IMR-90 (cell line): ENCODE results near the gene DPY19L1. TPM values are rescaled to one million over a fixed set of nuclear protein-coding genes. Genes with fewer than 3 reads are reported as not detected.
"Not testable (repeated sequence)": the region's sequence is repeated elsewhere in the genome, so short reads cannot be mapped to it uniquely, and the experiment has no call there.

ENCODE experiments used
- ATAC-seq: fragments of 200-7000 bp; cut with Tn5 transposase; 2 replicates; pipeline ENCODE4 v1.9.1; 2020; ENCODE audit warnings: low read depth, mild to moderate bottlenecking, moderate library complexity
- BruUV-seq: library from RNA; stranded (reverse); fragments of 400-500 nt; replicated peaks from 2 replicates; lab custom pipeline; 2021; lab: Mats Ljungman, UMichigan
- CTCF ChIA-PET: fragments of 300-600 bp; formaldehyde crosslinking; extraction: SDS; loops from one replicate; lab custom pipeline; 2021; ENCODE audit warnings: antibody characterized with exemption; lab: Yijun Ruan, JAX
- POLR2A ChIA-PET: fragments of 300-600 bp; sonication (Branson Sonifier 250); formaldehyde crosslinking; loops from one replicate; lab custom pipeline; 2022; ENCODE audit warnings: antibody characterized with exemption; ENCODE audit not compliant: unreplicated experiment; lab: Charles Lee
- DNase-seq: peaks from one replicate; pipeline ENCODE4 v3.0.0; 2013
- H2AFZ ChIP-seq: replicated peaks from 2 replicates; pipeline ENCODE3; 2013; ENCODE audit warnings: low read length, mild to moderate bottlenecking; ENCODE audit not compliant: poor library complexity
- H2AK5ac ChIP-seq: 2 replicates; pipeline ENCODE4 v1.6.1; 2013; ENCODE audit warnings: low read depth, low read length, inconsistent platforms
- H2AK9ac ChIP-seq: replicated peaks from 2 replicates; pipeline ENCODE3; 2013; ENCODE audit warnings: mild to moderate bottlenecking, low read depth, low read length, moderate library complexity; ENCODE audit not compliant: poor library complexity
- H2BK120ac ChIP-seq: 2 replicates; pipeline ENCODE4 v1.6.1; 2013; ENCODE audit warnings: low read depth, low read length, inconsistent platforms
- H2BK15ac ChIP-seq: 3 replicates; pipeline ENCODE4 v1.6.1; 2013; ENCODE audit warnings: low read depth, low read length, inconsistent platforms
- H2BK20ac ChIP-seq: 2 replicates; pipeline ENCODE4 v1.6.1; 2013; ENCODE audit warnings: low read depth, mild to moderate bottlenecking, inconsistent platforms, low read length, moderate library complexity
- H2BK5ac ChIP-seq: 2 replicates; pipeline ENCODE4 v1.6.1; 2013; ENCODE audit warnings: mild to moderate bottlenecking, low read depth, low read length, inconsistent platforms; ENCODE audit not compliant: poor library complexity, severe bottlenecking
- H3K14ac ChIP-seq: replicated peaks from 2 replicates; pipeline ENCODE4 v1.6.1; 2013; ENCODE audit warnings: low read depth, low read length, inconsistent platforms
- H3K18ac ChIP-seq: 2 replicates; pipeline ENCODE4 v1.6.1; 2013; ENCODE audit warnings: low read depth, low read length, control low read depth
- H3K23ac ChIP-seq: 2 replicates; pipeline ENCODE4 v1.6.1; 2013; ENCODE audit warnings: low read depth, low read length, inconsistent platforms
- H3K27ac ChIP-seq: 2 replicates; pipeline ENCODE4 v1.5.1; 2013; ENCODE audit warnings: mild to moderate bottlenecking, control low read depth, low read length; ENCODE audit not compliant: insufficient read depth
- H3K27me3 ChIP-seq: 2 replicates; pipeline ENCODE4 v1.6.1; 2013; ENCODE audit warnings: low read length; ENCODE audit not compliant: control insufficient read depth, insufficient read depth
- H3K36me3 ChIP-seq: 2 replicates; pipeline ENCODE4 v1.6.1; 2013; ENCODE audit warnings: low read length, mixed read lengths; ENCODE audit not compliant: control insufficient read depth, insufficient read depth
- H3K4ac ChIP-seq: 2 replicates; pipeline ENCODE4 v1.6.1; 2013; ENCODE audit warnings: low read depth, low read length, inconsistent platforms
- H3K4me1 ChIP-seq: 2 replicates; pipeline ENCODE4 v1.6.1; 2013; ENCODE audit warnings: low read length, mixed read lengths; ENCODE audit not compliant: control insufficient read depth, insufficient read depth
- H3K4me2 ChIP-seq: 2 replicates; pipeline ENCODE4 v1.6.1; 2013; ENCODE audit warnings: low read depth, mild to moderate bottlenecking, control low read depth, low read length, moderate library complexity
- H3K4me3 ChIP-seq: 2 replicates; pipeline ENCODE4 v1.5.1; 2013; ENCODE audit warnings: low read depth, mild to moderate bottlenecking, control low read depth, low read length, moderate library complexity; ENCODE audit not compliant: insufficient read depth
- H3K56ac ChIP-seq: 2 replicates; pipeline ENCODE4 v1.6.1; 2013; ENCODE audit warnings: low read length, inconsistent platforms; ENCODE audit not compliant: insufficient read depth; ENCODE audit errors: extremely low read depth
- H3K79me1 ChIP-seq, 2 experiments: 2 replicates each; pipeline ENCODE4 v1.6.1; 2013; ENCODE audit warnings: low read length in 2 of 2, inconsistent platforms in 1 of 2, low read depth in 1 of 2
- H3K9ac ChIP-seq: 2 replicates; pipeline ENCODE4 v1.6.1; 2013; ENCODE audit warnings: low read depth, low read length, control low read depth
- H3K9me1 ChIP-seq: 2 replicates; pipeline ENCODE4 v1.6.1; 2013; ENCODE audit warnings: low read length, inconsistent platforms; ENCODE audit not compliant: insufficient read depth
- H3K9me3 ChIP-seq: 2 replicates; pipeline ENCODE4 v1.6.1; 2013; ENCODE audit warnings: low read length; ENCODE audit not compliant: control insufficient read depth, insufficient read depth
- H4K20me1 ChIP-seq: 2 replicates; pipeline ENCODE4 v1.6.1; 2013; ENCODE audit warnings: low read length, inconsistent platforms; ENCODE audit not compliant: insufficient read depth
- H4K5ac ChIP-seq: 2 replicates; pipeline ENCODE4 v1.6.1; 2013; ENCODE audit warnings: mild to moderate bottlenecking, low read depth, low read length, control low read depth
- H4K8ac ChIP-seq, 2 experiments: 2 replicates each; pipeline ENCODE4 v1.6.1; 2013; ENCODE audit warnings: low read depth in 2 of 2, low read length in 2 of 2, control low read depth in 1 of 2, inconsistent platforms in 1 of 2
- H4K91ac ChIP-seq: 2 replicates; pipeline ENCODE4 v1.6.1; 2013; ENCODE audit warnings: low read depth, low read length, inconsistent platforms; ENCODE audit not compliant: insufficient read depth
- WGBS, 2 experiments: methylation state at CpG; one replicate each; pipeline versions ENCODE4 v1.1.5 to v1.1.7; 2013; ENCODE audit warnings: missing lambda C conversion rate in 2 of 2; ENCODE audit not compliant: insufficient read length in 1 of 2; ENCODE audit errors: extremely low coverage in 2 of 2; 5-methylcytosine and 5-hydroxymethylcytosine counted together
- dilution Hi-C: fragments of 300-500 bp; cut with HindIII; formaldehyde crosslinking; loops from one replicate; pipeline ENCODE4 v1.14.3; 2018; ENCODE audit warnings: low sequenced_read_pairs; ENCODE audit not compliant: unreplicated experiment
- in situ Hi-C: fragments of 300-500 bp; cut with MboI; formaldehyde crosslinking; loops from 3 replicates; pipeline ENCODE4 v1.14.3; 2019; ENCODE audit warnings: low sequenced_read_pairs, inconsistent platforms, mixed read lengths
- intact Hi-C: fragments of 100-400 bp; cut with micrococcal nuclease; formaldehyde crosslinking; loops from 2 replicates; pipeline ENCODE4 v1.10.0; 2022
- polyA plus RNA-seq, 3 experiments: library from polyadenylated mRNA; depleted of rRNA; stranded (reverse); fragments of >200 nt; gene quantifications; 2 replicates each; pipeline ENCODE4 v1.2.3, GENCODE V29; 2012; ENCODE audit warnings: low replicate concordance in 1 of 3
- total RNA-seq: library from RNA; depleted of rRNA; stranded (reverse); fragments of >200 nt; gene quantifications from 2 replicates; pipeline ENCODE4 v1.2.3, GENCODE V29; 2012

DPY19L1 gene
- total and polyA plus RNA-seq, 2 of the 4 experiments (the other 2 are of a cell fraction) = 12.1 to 12.2 TPM

DNA sequence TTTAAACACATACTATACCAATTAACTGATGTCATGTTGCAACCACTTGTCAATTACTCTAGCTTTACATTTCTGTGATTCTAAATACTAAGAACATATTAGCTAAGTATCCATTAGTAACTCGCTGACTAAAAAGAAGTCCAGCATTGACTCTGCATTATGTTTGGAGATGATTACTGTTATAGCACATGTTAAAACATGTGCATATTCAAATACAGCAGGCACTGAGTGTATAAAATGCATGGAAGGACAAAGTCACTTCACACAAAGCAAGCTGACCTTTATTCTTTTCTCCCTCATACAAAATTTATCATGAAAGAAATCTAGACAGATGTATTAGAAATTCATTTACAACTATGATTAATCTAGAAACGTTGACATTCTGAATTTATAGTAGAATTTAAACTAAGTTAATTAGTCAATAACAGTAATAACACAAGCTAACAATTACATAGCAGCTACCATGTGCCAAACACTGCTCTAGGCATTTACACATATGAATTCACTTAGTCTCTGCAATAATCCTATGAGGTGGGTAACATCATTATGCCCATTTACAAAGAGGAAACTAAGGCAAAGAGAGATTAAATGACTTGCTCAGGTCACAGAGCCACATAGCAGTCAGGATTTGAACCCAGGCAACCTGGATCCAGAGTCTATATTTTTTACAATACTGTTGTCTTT is 48.7 kb downstream of the DPY19L1 start:
- H2AK5ac ChIP-seq, BruUV-seq, H2BK5ac ChIP-seq, H3K9ac ChIP-seq, H2AFZ ChIP-seq, H4K8ac ChIP-seq, DNase-seq, intact Hi-C loops, H4K5ac ChIP-seq, H4K91ac ChIP-seq, H3K23ac ChIP-seq, in situ Hi-C loops, H2BK20ac ChIP-seq, H3K36me3 ChIP-seq, H3K4me3 ChIP-seq, ATAC-seq, H2AK9ac ChIP-seq, H3K18ac ChIP-seq, H2BK15ac ChIP-seq, dilution Hi-C loops, H3K27ac ChIP-seq, POLR2A ChIA-PET, H2BK120ac ChIP-seq, H4K20me1 ChIP-seq, H3K14ac ChIP-seq, H3K4ac ChIP-seq, H3K27me3 ChIP-seq, H3K4me1 ChIP-seq, H3K79me1 ChIP-seq, H3K9me3 ChIP-seq, H3K56ac ChIP-seq, H3K9me1 ChIP-seq, H3K4me2 ChIP-seq: not testable (repeated sequence)
- CTCF ChIA-PET = interaction anchor here (0.6 kb wide), 1 partner anchor 644 kb away, joined by 5 read pairs; no protein-coding TSS in a partner anchor
- WGBS, 2 experiments = no CpG with 5 or more reads among the region's 2 CpGs

- DNase-seq, H3K9me3 ChIP-seq, intact Hi-C loops, H3K4me3 ChIP-seq, H2AFZ ChIP-seq, H3K27me3 ChIP-seq, H3K79me1 ChIP-seq, H3K4me1 ChIP-seq, ATAC-seq, H3K4me2 ChIP-seq, H3K56ac ChIP-seq, H3K14ac ChIP-seq, dilution Hi-C loops, H4K8ac ChIP-seq, H2AK5ac ChIP-seq, H4K20me1 ChIP-seq, H4K5ac ChIP-seq, H3K18ac ChIP-seq, H3K9ac ChIP-seq, POLR2A ChIA-PET, H2BK120ac ChIP-seq, H3K9me1 ChIP-seq, BruUV-seq, H2BK15ac ChIP-seq, H2AK9ac ChIP-seq, in situ Hi-C loops, H3K23ac ChIP-seq, H2BK20ac ChIP-seq, H3K4ac ChIP-seq, H4K91ac ChIP-seq, H2BK5ac ChIP-seq, H3K36me3 ChIP-seq, H3K27ac ChIP-seq, CTCF ChIA-PET: not testable (repeated sequence)
- no CpG with 5 or more reads among the region's 3 CpGs for WGBS, 2 experiments
These were observed 52.1 kb downstream of the DPY19L1 start for GRCh38 chr7:34985155-34985554.
